Measurements from ENCODE around the gene NUDT14.

DNA sequence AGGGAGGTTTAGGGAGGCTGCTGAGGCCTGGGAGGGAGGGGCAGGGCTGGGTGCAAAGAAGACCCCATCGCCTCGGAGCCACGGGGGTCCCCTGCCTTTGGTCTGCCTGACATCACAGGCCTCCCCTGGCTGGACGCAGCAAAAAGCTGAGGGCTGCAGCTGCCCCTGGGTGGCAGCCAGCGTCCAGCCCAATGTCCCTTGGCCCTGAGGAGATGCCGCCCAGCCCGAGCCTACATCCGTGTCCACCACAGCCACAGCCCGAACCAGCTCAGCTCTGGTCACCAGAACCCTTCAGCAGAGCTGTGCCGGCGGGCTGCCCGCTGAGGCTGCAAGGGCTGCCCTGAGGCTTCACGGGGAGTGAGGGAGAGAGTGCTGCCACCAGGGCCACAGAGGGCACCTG, 1.9 kb downstream of the NUDT14 start:
- TF ChIP-seq ZNF274 (IDR thresholded peaks at IDR 0.05; ENCODE audit: low read depth, low read length) (no peak), SUZ12 (IDR thresholded peaks at IDR 0.05; ENCODE audit: extremely low read depth, insufficient read depth, insufficient read length) (no peak)
